Stimulated activated CD4-positive, alpha-beta T cell treated with anti-CD3 and anti-CD28 coated beads, Interleukin-2, amount 100 ng/mL, for 4 hours (primary cell): ENCODE measurements around the gene ARHGEF12.

Source experiments
- DNase-seq: peaks from one replicate; pipeline ENCODE4 v3.0.0-alpha.2; 2020; ENCODE audit warnings: low read depth

The ARHGEF12 gene

DNA sequence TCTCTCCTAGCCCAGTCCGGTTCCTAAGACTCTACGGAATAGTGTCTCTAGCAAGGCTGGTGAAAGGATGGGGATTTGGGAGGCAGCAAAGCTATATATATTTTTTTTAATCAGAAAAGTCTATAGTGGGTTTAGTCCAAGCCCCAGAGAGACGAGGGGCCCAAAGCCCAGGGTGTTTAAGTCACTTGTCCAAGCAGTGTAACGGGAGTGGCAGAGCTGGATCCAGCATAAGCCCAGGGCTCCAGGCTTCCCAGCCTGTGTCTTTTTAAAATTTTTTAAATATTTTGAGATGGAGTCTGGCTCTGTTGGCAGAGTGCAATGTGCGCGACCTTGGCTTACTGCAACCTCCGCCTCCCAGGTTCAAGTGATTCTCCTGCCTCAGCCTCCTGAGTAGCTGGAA, 182.1 kb downstream of the ARHGEF12 start:
- DNase-seq, result no peak

DNA sequence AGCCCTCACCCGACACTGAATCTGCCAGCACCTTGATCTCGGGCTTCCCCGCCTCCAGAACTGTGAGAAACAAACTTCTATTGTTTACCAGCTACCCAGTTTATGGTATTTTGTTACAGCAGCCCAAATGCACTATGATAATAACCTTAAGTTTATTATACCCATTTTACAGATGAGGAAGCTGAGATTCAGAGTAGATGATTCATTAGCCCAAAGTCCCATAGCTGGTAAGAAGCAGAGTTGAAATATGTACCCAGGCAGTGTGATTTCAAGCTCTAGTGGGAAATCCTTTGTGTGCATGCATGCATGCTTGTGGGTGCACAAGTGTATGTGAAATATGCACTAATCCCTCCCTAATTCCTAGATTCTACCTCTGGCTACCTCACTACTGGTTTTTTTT, 183.3 kb downstream of the ARHGEF12 start:
- no peak for DNase-seq

DNA sequence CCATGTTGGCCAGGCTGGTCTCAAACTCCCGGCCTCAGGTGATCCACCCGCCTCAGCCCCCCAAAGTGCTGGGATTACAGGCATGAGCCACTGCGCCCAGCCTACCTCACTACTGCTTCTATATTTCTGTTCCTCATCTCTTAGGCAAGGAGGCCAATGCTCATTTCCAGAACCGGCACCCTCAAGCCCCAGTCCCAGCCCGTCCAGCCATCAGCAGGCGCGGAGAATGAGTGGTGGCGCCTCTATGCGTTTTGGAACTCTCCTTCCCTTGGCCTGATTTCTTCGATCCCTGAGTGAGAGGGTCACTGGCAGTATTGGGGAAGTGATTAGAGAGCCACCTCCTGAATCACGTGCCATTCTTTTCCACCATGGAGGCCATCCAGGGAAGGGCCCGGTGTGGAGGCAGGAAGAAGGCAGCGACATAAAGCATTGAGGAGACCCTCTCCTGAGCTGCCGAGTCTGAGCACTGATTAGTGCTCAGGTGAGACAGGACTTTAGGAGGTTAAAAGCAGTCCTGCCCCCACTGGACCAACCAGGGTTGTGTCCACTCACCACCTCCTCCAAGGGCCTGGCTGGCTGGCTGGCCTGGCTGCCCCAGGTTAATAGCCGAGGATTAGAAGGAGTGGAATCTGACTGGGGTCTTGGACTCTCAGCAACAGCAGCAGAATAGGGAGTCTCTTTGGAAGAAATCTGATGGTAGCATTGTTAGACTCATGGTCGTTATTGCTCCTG, 184.0 kb downstream of the ARHGEF12 start:
- DNase-seq, result no peak

DNA sequence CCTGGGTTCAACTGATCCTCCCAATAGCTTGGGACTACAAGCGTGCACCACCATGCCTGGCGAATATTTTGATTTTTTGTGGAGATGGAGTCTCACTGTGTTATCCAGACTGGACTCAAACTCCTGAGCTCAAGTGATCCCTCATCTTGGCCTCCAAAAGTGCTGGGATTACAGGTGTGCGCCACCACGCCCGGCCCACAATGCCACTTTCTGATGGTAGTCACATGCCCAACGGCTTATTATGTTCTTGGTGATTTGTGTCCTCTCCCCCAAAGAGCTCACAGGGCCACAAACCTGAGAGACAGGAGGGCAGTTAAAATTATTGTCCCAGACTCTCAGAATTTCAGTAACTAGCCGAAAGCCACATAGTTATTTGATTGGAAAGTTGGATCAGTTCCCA, 185.0 kb downstream of the ARHGEF12 start:
- DNase-seq, result no peak

DNA sequence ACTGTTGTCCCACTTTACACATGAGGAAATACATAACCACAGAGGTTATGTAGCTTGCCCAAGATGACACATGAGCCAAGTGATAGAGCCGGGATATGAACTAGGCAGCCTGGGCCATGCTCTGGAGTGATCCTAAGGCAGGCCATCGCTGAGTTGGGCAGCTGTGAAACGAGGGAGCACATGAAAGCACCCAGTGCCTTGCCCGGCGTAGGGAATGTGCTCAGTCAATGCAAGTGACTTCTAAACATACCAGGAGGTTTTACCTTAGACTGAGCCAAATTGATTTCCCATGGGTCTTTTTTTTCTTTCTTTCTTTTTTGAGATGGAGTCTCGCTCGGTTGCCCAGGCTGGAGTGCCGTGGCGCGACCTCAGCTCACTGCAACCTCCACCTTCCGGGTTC, 185.8 kb downstream of the ARHGEF12 start:
- no peak for DNase-seq

DNA sequence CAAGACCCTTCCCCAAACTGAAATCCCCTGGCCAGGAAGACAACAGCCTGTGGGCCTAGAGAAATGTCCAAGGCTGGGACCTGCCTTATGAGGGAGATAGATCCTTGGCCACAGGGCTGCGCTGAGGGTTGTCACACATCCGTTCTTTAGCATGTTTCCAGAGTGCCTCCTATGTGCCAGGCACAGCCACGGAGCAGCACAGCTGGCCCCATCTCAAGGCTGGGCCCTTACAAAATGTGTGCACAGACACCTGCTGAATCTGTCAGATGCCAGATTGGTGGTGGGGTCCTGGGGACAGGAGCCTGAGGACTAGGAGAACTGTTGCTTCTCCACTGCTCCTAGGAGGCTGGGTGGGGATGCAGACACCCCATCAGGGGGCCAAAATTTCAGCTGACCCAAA, 186.5 kb downstream of the ARHGEF12 start:
- DNase-seq, result no peak

DNA sequence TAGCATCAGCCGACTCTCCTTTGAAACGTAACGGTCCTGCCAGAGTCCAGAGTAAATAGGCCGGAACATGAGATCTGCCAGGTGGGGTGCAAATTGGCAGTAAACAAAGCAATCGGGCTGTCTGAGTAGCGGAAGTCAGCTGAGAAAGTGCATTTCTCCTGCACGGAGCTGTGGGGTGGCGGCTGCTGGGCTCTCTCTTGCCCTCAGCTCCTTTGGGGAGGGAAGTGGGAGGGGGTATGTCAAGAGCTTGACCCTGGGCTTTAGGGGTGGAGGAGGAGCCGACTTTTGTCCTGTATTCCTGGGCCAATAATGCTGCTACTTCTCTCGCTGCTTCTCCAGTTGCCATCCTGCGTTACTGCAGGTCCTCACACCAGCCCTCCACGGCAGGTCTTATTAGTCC, 187.0 kb downstream of the ARHGEF12 start:
- no peak for DNase-seq

DNA sequence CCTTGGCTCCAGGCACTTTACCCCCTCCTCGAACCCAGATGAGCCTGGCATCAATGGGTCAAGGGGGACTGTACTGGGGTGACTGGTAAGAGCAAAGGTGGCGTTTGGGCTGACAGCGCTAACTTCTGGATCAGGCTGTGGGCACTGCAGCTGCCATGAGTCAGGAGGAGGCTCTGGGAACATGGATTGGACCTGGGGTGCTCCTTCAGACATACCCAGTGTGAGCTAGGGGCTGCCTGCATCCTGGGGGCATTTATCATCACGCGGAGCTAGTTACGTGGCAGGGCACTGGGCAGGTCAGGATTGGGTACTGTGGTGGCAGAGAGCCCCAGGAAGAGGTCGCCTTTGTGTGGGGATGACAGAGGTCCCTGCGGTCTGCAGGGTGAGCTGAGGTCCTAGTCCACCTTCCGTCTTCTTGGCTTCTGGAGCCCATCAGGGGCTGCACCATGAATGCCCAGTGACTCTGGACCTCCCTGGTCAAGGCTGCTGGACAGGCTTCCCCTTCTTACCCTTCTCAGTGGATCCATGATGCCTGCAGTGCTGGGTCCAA, 188.4 kb downstream of the ARHGEF12 start:
- no peak for DNase-seq

DNA sequence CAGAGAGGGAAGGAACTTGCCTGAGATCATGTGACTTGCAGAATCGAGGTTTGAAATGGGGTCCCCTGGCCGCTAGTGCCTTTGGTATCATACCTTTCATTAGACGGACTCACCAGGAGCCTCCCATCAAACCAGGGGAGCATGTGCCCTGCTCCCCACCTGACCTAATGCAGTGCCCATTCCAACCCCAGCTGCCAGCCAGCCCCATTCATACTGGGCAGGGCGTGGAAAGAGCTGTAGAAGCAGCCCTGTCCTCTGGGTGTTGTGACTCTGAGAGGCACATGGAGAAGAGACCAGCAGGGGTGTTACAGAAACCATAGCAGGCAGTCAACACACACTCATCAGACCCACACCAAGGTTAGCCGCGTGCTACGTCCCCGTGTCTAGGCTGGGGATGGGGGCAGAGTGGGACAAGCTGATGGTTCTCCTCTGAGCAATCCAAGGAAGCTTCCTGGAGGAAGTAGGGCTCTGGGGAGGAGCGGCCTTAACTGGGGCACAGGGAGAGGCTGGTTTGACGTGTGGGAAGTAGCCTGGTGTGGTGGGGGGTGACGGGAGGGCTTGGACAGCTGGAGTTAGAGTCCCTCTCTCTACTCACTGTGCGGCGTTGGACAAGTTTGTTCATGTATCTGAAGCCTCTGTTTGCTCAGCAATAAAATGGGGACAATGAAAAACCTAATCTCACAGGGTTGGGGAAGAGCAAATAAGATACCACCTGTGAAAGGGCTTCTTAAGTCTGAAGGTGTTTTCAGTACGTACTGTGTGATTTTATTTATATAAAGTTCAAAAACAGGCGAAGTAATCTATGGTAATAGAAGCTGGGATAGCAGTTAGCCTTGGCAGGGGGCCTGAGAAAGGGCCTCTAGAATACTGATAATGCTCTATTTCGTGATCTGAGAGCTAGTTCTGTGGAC, 189.3 kb downstream of the ARHGEF12 start:
- DNase-seq, result no peak

DNA sequence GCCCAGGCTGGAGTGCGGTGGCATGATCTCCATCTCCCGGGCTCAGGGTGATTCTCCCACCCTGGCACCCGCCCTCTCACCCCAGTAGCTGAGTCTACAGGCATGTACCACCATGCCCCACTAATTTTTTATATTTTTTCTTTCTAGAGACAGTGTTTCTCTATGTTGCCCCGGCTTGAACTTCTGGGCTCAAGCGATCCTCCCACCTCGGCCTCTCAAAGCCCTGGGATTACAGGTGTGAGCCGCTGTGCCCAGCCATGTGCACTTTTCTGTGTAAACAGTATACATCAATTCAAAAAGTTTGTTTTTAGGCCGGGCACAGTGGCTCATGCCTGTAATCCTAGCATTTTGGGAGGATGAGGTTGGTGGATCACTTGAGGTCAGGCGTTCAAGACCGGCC, 190.0 kb downstream of the ARHGEF12 start:
- DNase-seq, result no peak

DNA sequence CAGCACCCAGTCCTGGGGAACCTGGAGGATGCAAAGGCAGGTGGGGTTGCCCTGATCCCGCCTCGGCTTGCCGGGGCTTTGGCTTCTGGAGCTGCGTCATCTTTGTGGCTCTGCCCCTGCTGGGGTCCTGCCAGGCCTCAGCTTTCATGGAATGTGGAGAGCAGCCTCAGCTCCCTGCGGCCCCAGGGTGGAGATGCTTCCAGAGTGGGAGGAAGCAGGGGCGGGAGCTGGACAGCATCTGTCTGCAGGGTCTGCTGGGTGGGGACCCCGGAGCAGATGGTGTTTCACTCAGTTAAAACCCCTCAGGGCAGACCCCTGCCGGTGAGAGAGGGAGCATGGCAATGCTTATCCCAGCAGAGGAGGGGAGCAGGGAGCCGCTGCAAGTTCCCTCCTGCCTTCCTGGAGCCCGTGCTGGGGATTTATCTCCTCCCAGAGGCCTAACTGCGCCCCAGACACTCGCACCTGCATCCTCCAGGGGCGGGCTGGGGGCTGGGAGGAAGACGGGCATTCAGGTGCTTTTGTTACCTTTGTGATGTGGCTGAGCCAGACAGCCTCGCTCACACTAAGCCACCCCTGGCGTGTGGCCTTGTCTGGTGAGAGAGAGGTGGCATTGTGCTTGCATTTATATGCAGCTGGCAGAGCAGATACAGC, 191.0 kb downstream of the ARHGEF12 start:
- DNase-seq, result no peak

DNA sequence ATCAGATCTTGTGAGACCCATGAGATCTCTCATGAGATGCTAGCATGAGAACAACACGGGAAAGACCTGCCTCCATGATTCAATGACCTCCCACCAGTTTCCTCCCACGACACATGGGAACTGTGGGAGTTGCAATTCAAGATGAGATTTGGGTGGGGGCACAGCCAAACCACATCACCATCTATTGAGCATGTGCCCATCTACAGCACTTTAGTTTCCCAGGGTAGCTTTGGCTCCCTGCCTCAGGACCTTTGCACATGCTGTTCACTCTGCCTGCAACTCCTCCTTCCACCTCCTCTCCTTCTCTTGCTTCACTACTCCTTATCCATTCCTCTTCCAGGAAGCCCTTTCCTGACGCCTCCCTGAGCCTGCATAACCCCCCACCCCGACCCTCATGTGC, 192.5 kb downstream of the ARHGEF12 start:
- no peak for DNase-seq

DNA sequence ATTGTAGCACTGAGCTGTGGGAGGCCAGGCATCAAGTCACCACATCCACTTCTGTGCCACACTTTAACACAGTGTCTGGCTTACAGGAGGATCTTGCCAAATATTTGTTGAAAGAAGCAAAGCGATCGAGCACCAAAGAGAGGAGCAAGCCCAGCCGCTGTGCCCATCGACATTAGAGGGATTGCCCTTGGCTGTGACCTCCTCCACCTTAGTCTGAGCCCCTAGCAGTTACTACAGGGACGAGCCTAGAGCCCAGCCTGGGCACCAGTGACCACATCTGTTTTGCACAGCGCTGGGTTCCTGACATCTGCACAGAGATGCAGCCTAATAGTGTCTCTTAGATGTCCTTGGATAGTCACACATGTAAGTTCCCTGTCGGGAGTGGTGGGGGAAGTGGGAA, 193.0 kb downstream of the ARHGEF12 start:
- DNase-seq, result no peak

DNA sequence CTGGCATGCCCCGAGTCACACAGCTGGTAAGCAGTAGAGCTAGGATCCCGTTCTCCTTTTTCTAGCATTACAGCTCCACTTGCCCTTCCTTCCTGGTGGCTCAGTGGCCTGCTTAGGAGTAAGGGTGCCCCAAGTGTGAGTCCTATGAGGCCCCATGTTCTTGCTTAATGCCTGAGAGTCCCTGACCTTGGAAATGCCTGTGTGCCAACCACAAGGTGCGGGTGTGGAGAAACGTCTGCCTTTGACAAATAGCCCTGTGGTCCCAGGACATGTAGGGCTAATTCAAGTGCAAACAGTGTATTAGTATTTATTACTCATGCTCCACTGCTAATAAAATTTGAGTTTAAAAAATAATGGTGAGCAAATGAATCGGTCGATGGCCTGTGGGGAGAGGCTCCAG, 193.7 kb downstream of the ARHGEF12 start:
- DNase-seq, result no peak

DNA sequence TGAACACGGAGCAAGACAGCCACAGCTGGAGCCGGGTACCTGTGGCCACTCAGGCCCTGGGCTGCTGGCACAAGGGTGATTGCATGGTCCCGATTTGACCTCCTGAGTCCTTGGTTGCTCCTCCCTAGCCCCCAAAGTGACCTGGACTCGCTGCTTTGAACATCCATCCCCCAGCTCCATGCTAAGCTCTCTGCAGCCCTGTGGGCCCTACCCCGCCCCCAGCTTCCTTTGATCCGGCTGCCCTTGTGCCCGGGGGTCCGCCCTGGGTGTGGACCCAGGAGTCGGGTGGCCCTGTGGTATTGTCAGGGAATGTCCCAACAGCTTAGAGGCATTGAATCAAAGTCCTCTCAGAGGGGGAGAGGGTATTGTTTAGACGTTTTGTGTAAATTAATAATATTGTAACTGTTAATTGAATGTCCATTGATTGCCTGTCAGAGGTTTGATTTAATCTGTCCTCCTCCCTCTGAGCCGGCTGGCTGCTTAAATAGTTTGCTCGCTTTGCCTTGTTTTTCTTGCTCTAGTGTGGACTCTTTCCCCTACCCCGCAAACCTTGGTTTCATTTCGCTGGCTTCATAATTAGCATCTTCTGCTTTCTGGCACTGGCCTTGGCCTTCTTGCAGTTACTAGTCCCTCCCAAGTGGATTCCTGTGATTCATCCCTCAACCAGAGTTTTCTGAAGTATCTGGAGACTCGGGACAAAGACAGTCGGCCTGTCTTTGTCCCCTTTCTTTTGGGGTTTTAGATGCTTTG, 196.0 kb downstream of the ARHGEF12 start:
- DNase-seq, result no peak

DNA sequence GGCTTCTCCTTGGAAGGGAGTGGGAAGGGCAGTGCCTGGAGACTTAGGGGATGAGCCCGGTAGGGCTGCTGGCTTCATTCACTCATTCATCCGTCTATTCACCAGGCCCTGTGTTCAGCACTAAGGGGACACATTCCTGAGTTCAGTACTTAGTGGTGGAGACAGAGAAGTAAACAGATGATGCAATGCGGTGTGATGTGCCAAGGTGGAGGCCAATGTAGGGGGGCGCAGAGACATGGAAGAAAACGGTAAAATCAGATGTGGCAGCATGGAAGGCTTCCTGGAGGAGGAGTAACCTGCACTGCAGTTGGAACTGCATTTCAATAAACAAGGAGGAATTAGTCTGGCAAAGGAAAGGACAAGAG, 196.6 kb downstream of the ARHGEF12 start:
- DNase-seq, result no peak

DNA sequence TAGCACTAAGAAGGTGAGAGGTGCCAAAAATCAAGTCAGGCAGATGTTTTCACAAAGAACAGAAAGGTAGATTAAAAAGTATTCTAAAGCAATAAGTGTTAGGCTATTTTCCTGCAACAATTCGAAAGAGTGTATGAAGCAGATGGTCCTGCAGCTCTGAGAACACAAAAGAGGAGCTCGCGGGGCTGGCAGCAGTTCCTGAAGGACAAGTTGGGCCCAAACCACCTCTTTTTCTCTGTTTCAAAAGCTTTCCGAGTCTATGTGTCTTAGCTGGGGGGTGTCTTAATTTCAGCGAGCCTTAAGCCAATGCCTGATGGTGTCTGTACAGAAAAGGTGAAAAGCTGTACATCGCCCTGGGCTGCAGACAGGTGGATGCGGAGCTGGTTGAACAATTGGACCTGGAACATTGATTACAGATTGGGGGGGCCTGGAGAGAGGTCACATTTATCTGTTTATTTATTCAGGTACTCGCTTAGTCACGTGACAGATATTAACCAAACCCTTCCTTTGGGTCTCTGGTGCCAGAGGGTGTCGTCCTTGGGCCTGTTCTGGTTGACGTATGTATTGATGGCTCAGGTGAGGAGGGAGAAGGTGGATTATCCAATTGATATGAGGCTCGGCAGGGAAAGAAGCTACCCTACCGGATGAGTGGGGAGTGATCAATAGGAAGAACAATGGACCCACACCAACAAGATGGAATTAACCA, 200.0 kb downstream of the ARHGEF12 start:
- no peak for DNase-seq

DNA sequence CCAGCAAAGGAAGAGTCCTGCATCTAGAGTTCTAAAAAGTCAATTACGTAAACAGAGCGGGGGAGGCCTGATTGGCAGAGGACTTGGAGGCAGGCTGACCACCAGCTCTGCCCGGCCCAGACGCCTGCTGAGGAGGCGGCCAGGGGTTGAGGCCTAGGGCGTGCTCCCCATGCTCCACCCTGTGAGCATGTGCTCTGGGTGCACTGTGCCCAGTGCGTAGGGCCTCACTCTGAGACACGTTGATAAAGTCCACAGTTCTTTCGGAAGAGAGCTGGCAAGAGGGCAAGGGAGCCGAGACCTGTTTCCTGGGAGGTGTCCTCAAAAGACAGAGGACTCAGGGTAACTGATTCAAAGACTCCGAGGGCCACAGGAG, 200.6 kb downstream of the ARHGEF12 start:
- DNase-seq, result no peak

DNA sequence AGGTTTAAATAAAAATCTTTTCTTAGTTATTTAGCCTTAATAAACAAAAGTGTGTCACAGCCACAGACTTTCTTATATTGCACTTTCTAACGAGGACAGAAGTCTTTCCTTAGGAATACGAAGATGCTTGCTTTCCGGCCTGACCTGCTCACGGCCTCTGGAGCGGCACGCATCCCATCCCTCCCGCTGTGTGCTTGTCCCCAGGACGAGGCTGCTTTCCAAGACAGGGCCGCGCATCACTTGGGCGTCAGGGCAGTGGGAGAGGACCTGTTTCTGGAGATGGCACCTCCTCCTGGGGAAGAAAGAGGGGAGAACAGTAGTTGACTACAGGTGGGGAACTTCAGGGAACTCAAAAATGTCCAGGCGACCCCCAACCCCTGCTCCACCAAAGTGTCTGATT, 201.8 kb downstream of the ARHGEF12 start:
- no peak for DNase-seq

DNA sequence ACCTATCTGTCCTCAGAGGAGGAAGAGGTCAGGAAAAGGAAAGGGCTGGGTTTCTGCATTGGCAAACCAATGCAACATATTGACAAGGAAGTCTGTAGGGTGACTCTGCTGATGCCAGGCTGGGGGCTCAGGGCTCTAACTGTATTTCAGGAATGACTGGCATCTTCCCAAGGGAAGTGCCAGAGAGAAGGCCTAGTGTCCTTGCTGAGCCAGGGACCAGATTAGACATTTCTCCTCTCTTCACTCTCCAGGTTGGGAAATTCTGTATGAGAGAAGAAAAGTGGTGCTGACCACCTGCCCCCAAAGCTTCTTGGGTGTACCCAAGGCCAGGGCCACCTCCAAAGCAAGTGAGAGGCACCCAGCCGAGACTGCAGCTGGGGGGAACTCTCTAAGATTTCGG, 202.5 kb downstream of the ARHGEF12 start:
- no peak for DNase-seq
